NCI-H1048 (cell line): ENCODE measurements around the gene PRR12.
A peak's percentile ranks its signal among the peaks of the same experiment; 100 is the strongest.

Experiments
- DNase-seq: peaks from one replicate; lab custom pipeline; 2025; lab: John Stamatoyannopoulos, UW

The PRR12 gene, protein sequence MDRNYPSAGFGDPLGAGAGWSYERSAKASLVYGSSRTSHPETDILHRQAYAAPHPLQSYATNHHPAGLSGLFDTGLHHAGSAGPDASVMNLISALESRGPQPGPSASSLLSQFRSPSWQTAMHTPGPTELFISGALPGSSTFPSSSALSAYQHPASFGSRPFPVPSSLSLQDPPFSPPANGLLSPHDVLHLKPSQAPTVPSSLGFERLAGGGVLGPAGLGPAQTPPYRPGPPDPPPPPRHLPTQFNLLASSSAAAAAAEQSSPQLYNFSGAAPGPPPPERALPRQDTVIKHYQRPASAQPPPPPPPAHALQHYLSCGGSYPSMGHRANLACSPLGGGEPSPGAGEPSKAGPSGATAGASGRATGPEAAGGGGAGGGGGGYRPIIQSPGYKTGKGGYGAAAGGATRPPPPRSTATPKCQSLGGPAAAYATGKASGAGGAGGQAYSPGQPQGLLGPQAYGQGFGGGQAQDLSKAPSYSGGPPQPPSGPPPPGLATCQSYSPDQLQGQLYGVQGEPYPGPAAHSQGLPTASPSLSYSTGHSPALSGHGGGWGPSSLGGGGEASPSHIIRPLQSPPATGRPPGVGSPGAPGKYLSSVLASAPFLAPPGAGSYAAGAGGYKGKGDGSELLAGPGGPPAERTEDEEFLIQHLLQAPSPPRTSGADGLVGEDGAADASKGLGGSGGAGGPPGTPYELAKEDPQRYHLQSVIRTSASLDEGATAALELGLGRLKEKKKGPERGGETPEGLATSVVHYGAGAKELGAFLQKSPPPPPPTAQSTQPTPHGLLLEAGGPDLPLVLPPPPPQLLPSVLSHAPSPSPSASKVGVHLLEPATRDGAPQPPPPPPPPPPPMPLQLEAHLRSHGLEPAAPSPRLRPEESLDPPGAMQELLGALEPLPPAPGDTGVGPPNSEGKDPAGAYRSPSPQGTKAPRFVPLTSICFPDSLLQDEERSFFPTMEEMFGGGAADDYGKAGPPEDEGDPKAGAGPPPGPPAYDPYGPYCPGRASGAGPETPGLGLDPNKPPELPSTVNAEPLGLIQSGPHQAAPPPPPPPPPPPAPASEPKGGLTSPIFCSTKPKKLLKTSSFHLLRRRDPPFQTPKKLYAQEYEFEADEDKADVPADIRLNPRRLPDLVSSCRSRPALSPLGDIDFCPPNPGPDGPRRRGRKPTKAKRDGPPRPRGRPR (N-terminal part only)

GRCh38 chr19:49590971-49591730 lies at the start of gene PRR12:
Gene PRR12, plus strand, starts transcription at chr19:49591182. Its CDS starts 473 bp downstream, at chr19:49591655.
- DNase-seq = peak; percentile 61

GRCh38 chr19:49541914-49542313 lies 49.1 kb upstream of the PRR12 start:
- DNase-seq = no peak

GRCh38 chr19:49542446-49542845 lies 48.5 kb upstream of the PRR12 start:
- DNase-seq = no peak

DNA sequence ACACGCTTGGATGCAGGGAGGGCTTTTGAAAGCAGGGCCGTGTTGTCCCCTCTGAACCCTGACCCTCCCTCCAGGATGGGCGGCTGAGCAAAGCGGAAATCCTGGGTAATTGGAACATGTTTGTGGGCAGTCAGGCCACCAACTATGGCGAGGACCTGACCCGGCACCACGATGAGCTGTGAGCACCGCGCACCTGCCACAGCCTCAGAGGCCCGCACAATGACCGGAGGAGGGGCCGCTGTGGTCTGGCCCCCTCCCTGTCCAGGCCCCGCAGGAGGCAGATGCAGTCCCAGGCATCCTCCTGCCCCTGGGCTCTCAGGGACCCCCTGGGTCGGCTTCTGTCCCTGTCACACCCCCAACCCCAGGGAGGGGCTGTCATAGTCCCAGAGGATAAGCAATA lies 48.0 kb upstream of the PRR12 start:
- no peak for DNase-seq

- DNase-seq = no peak
These were observed 46.8 kb upstream of the PRR12 start for GRCh38 chr19:49544154-49544553.

DNA sequence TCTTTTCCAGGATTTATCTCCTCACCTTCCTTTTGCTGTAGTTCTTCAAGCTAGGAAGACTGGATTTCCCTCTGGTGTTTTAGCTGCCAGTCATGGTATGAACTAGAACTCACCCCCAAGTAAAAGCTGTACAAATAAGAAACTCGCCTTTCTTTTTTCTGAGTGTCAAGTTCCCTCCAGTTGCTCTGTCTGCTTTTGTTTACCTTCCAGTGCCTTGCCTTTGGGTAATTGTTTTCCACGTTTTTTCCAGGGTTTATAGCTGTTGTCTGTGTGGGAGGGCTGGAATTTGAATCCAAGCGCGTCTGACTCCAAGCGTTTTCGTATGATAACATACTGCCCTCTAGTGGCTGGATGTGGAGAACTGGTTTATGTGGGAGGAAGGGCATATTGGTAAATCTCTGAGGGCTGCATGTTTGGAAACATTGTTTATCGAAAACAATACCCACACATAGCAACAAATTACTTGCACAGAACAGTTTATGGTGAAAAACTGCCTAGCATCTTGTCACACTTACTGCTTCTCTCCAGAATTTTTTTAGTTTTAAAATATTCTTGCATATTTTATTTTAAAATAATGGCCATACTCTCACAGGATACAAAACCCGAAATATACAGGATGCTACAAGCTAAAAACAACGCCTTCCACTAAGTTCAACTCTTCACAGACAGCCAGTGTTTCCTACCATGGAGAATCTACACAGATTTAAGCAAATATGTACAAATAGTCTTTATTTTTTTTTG lies 44.0 kb upstream of the PRR12 start:
- peak; percentile 80 for DNase-seq

DNA sequence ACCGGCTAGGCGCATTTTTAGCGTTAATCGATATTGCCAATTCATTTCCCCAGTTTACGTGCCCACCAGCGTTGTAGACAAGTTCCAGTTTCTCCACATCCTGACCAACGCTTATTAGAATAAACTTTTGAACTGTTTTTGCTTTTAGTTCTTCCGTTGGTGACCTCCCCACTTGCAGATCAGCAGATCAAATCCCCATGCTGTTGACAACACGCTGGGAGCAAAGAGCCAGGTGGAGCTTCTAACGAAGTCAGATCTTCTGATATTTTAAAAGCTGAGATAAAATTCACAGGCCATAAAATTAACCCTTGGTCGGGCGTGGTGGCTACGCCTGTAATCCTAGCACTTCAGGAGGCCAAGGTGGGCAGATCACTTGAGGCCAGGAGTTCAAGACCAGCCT lies 41.9 kb upstream of the PRR12 start:
- no peak for DNase-seq

DNA sequence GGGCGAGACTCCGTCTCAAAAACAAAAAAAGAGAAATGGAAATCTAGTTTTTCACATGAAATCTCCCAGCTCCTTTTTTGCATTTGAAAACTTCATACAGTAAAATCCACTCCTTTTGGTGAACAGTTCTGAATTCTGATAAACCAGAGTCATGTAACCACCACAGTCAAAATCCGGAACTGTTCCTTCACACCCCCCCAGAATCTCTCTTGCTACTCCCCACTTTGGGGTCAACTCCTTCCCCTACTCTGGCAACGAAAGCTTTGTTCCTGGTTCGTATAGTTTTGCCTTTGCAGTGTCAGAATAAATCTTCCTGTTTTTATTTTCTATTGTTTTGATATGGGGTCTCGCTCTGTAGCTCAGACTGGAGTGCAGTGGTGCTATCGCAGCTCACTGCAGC lies 39.5 kb upstream of the PRR12 start:
- no peak for DNase-seq

GRCh38 chr19:49552749-49553148 lies 38.2 kb upstream of the PRR12 start:
- no peak for DNase-seq

- DNase-seq = no peak
These were observed 37.3 kb upstream of the PRR12 start for GRCh38 chr19:49553451-49554271.

GRCh38 chr19:49554701-49555181 lies 36.2 kb upstream of the PRR12 start:
- no peak for DNase-seq

DNA sequence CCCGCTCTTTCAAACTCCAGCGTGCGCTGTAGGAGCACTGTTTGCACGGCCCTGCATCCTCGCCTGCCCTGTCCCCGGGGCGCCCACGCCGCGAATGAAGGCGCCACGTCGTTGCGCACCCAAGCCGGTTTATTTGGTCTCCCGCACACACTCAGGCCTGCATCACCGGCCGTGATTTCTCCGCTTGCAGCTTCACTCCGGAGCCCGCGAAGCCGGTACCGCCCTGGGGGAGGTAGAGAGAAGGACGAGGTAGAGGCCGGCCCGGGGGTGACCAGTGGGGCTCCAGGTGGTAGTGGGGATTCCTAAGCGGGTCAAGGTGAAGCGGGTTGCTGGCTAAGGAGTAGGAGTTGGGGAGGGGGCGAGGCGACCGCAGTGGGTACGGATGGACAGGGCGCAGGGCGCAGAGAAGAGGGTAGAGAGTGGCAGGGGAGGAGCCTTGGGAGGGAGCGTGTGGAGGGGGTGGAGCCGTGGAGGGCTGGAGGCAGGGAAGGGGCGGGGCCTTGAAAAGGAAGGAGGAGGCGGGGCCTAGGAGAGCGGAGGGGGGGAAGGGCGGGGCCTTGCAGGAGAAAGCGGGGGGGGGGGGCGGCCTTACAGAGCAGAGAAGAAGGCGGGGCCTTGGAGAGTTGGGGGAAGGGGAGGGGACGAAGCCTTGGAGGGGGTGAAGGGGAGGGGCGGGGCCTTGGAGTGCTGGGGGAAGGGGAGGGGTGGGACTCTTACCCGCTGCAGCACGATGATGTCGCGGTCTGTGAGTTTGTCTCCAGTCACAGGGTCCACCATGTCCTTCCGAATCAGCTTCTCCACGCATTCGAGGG lies 35.2 kb upstream of the PRR12 start:
- DNase-seq = peak; percentile 56

DNA sequence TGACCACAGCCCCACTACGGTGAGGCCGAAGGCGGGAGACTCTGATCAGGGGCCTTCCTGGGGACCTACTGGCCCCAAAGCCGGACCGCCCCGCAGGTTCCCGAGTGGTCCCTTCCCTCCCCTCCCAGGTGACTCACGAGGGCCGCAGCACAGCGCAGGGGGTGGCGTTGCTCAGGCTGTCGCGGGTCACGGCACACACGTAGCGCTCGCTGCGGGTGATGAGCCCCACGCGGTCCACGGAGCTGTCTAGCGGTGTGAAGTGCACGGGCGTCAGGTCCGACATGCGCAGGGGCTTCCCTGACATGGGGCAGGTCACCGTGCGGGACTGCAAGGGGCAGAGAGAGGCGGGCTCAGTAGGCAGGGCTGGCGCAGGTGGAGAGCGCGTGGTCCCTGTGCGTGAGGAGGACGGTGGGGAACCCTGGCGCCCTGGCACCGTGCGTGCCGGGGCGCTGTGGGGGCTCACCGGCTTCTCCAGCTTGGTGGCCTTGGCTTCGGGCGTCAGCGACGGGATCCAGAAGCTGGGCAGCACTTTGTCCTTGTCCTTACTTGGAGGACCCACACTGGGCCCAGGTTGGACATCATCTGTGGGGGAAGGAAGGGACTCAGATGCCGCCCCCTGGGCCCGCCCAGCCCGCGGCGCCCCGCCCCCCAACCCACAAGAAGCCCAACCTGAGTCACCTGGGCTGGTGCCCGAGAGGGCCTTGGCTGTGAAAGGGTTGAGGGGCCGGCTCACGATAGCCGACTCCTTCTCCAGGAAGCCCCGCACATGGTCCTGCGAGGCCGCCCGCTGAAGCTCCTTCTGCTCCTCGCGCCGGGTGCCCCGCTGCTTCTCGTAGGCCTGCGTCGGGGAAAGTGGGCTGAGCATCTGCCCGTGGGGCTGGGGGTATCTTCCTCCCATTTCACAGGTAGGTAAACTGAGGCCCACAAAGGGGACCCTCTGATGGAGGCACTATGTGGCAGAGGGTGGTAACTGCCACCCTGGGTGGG lies 34.3 kb upstream of the PRR12 start:
- no peak for DNase-seq

- DNase-seq = no peak
These were observed 33.2 kb upstream of the PRR12 start for GRCh38 chr19:49557641-49558325.

- no peak for DNase-seq
These were observed 32.4 kb upstream of the PRR12 start for GRCh38 chr19:49558591-49558990.

- DNase-seq = no peak
These were observed 31.5 kb upstream of the PRR12 start for GRCh38 chr19:49559443-49559842.

GRCh38 chr19:49559928-49560327 lies 31.1 kb upstream of the PRR12 start:
- no peak for DNase-seq
